BLaER1 (cell line): ENCODE measurements around the gene SST.

Experiments
- H3K27ac ChIP-seq: shearing (Covaris generic); formaldehyde crosslinking; 2 replicates; pipeline ENCODE4 v1.8.1; 2022
- H3K27me3 ChIP-seq: shearing (Covaris generic); formaldehyde crosslinking; 2 replicates; pipeline ENCODE4 v1.8.1; 2022
- H3K36me3 ChIP-seq: shearing (Covaris generic); formaldehyde crosslinking; 2 replicates; pipeline ENCODE4 v1.8.1; 2022
- H3K4me1 ChIP-seq: shearing (Covaris generic); formaldehyde crosslinking; 2 replicates; pipeline ENCODE4 v1.8.1; 2022
- H3K4me2 ChIP-seq: shearing (Covaris generic); formaldehyde crosslinking; 2 replicates; pipeline ENCODE4 v1.8.1; 2022
- H3K4me3 ChIP-seq: shearing (Covaris generic); formaldehyde crosslinking; 2 replicates; pipeline ENCODE4 v1.8.1; 2022
- H3K9ac ChIP-seq: shearing (Covaris generic); formaldehyde crosslinking; 2 replicates; pipeline ENCODE4 v1.8.1; 2022
- H3K9me3 ChIP-seq: shearing (Covaris generic); formaldehyde crosslinking; 2 replicates; pipeline ENCODE4 v1.8.1; 2022
- H4K20me1 ChIP-seq: shearing (Covaris generic); formaldehyde crosslinking; 2 replicates; pipeline ENCODE4 v1.8.1; 2022
- Cebpa-rat ChIP-seq: shearing (Covaris generic); IDR thresholded peaks from 2 replicates; pipeline ENCODE4 v1.8.1; 2022

SST gene

DNA sequence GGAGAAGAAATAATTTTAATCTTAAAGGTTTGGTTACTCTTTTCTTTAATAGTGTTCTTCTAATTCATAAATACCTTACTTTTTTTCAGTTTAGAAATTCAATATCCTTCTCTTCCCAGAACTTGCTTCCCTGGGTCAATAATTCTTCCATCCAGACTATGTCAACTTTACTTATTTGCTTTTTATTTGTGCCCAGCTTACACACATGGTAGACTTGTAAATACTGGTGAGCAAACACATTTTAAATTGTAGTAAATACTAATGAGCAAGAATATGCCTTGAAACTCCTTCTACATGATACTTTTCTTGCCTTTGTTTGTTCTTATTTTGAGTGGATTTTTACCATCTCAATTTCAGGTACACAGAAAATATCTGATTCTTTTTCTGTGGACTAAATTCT lies 33.7 kb downstream of the SST start:
- TF ChIP-seq Cebpa-rat, result no peak

DNA sequence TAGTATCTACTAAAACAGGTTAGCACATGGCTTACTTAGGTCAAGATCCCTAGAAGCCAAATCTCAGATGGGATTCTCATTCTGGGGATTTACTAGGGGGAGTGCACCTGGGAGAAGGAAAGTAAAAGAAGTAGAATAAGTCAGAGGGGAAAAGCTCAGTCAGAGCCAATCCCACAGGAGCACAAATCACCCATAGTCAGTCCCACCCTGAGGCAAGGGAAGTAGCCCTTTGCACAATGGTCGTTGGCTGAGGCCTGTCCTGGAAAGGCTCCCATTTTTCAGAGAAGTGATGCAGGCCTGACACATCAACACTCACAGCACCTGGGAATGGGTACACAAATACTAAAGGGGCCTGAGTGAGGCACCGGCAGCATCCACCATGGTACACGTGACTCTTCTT lies 39.8 kb downstream of the SST start:
- no peak overlapping the region for H3K4me3 ChIP-seq
- no peaks in the 10 kb centered on the region for H3K4me1 ChIP-seq
- H3K36me3 ChIP-seq, result no peaks in the 10 kb centered on the region
- no peak overlapping the region for H3K4me2 ChIP-seq
- no peak overlapping the region for H3K9ac ChIP-seq
- H3K27ac ChIP-seq, result no peak overlapping the region
- TF ChIP-seq Cebpa-rat, result no peak
- H3K27me3 ChIP-seq, result no peaks in the 10 kb centered on the region
- no peaks in the 10 kb centered on the region for H4K20me1 ChIP-seq
- H3K9me3 ChIP-seq, result peaks cover 12% of the 10 kb centered on the region

More for the DNA sequence above, 33.7 kb downstream of the SST start:
- Histone ChIP-seq H3K4me3 (no peak overlapping the region), H3K4me1 (no peaks in the 10 kb centered on the region), H3K9ac (no peak overlapping the region), H3K27ac (no peak overlapping the region), H3K36me3 (no peaks in the 10 kb centered on the region), H3K27me3 (no peaks in the 10 kb centered on the region), H3K9me3 (peaks cover 12% of the 10 kb centered on the region), H3K4me2 (no peak overlapping the region), H4K20me1 (no peaks in the 10 kb centered on the region)

DNA sequence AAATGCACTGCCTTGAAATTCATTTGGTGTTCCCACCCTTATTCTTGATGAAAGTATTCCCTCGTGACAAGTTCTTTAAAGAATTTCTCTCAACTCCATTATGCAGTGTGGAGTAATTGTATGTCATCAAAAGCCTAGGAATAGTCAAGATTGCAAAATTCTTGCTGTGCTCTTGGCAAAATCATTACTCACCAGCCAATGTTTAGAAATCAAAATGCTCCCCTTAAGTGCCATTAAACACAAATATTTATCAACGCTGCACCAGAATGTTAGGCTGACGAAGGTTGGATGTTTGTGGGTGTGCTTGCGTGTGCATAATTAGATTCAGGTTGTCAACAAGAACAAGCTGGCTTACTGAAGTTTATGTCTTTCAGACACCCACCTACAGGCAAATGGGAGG lies 40.5 kb downstream of the SST start:
- Histone ChIP-seq H4K20me1 (no peaks in the 10 kb centered on the region), H3K36me3 (no peaks in the 10 kb centered on the region), H3K4me2 (no peak overlapping the region), H3K27me3 (no peaks in the 10 kb centered on the region), H3K9ac (no peak overlapping the region), H3K4me1 (no peaks in the 10 kb centered on the region), H3K4me3 (no peak overlapping the region), H3K9me3 (peaks cover 8% of the 10 kb centered on the region), H3K27ac (no peak overlapping the region)
- no peak for TF ChIP-seq Cebpa-rat

DNA sequence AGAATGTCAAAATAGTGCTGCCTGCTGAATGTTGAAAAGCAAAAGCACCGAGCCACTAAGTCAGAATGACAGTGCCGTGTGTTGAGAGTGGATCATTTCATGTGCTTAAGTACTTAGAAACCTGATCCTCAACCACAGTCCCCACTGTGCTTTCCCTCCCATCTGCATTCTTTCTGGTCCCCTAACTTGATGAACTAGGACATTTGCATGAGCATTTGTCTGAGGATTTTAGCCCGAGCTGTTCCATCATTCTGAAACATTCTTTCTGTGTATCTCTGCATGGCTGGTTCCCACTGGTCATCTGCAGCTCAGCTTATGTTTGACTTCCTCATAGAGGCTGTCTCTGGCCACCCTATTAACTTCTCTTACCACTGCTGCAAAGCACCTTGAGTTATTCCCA lies 42.0 kb downstream of the SST start:
- no peaks in the 10 kb centered on the region for H3K27me3 ChIP-seq
- H3K27ac ChIP-seq, result no peak overlapping the region
- no peaks in the 10 kb centered on the region for H4K20me1 ChIP-seq
- H3K4me2 ChIP-seq, result no peak overlapping the region
- no peaks in the 10 kb centered on the region for H3K4me1 ChIP-seq
- no peak overlapping the region for H3K4me3 ChIP-seq
- no peak overlapping the region for H3K9ac ChIP-seq
- TF ChIP-seq Cebpa-rat, result no peak
- no peaks in the 10 kb centered on the region for H3K9me3 ChIP-seq
- no peaks in the 10 kb centered on the region for H3K36me3 ChIP-seq

GRCh38 chr3:187626581-187626980 lies 43.6 kb downstream of the SST start:
- no peak overlapping the region for H3K4me2 ChIP-seq
- no peak for TF ChIP-seq Cebpa-rat
- no peak overlapping the region for H3K4me3 ChIP-seq
- no peak overlapping the region for H3K27ac ChIP-seq
- no peaks in the 10 kb centered on the region for H3K9me3 ChIP-seq
- no peaks in the 10 kb centered on the region for H3K27me3 ChIP-seq
- no peaks in the 10 kb centered on the region for H3K36me3 ChIP-seq
- no peaks in the 10 kb centered on the region for H3K4me1 ChIP-seq
- no peaks in the 10 kb centered on the region for H4K20me1 ChIP-seq
- H3K9ac ChIP-seq, result no peak overlapping the region

GRCh38 chr3:187624588-187624987 lies 45.6 kb downstream of the SST start:
- H3K27me3 ChIP-seq, result no peaks in the 10 kb centered on the region
- H4K20me1 ChIP-seq, result no peaks in the 10 kb centered on the region
- no peaks in the 10 kb centered on the region for H3K4me1 ChIP-seq
- TF ChIP-seq Cebpa-rat, result no peak
- no peak overlapping the region for H3K4me3 ChIP-seq
- no peak overlapping the region for H3K4me2 ChIP-seq
- H3K27ac ChIP-seq, result no peak overlapping the region
- no peak overlapping the region for H3K9ac ChIP-seq
- no peaks in the 10 kb centered on the region for H3K36me3 ChIP-seq
- H3K9me3 ChIP-seq, result no peaks in the 10 kb centered on the region

DNA sequence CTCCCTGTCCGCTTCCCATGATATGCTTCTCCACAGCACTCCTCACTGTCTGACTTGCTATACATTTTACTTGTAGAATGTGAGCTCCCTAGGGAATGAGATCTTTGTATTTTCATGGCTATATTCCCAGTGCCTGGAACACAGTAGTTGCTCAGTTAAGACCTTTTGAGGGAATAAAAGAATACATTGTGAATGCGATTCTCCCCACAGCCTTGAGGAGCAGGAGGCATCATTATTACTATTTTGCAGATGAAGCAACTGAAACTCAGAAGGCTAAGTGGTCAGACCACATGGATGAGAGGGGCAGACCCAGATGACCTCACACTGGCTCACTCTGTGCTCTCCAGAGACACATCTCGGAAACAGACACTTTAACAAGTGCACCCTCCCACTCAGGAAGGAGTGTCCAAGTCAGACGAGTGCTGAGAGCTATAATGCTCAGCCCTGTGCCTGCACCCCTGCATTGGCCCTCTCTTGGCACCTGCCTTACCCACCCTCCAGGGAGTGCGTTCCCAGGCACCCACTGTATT lies 46.8 kb downstream of the SST start:
- Histone ChIP-seq H3K4me2 (no peak overlapping the region), H3K27me3 (no peaks in the 10 kb centered on the region), H3K9ac (no peak overlapping the region), H3K4me1 (no peaks in the 10 kb centered on the region), H3K9me3 (no peaks in the 10 kb centered on the region), H3K27ac (no peak overlapping the region), H3K36me3 (no peaks in the 10 kb centered on the region), H3K4me3 (no peak overlapping the region), H4K20me1 (no peaks in the 10 kb centered on the region)
- TF ChIP-seq Cebpa-rat, result no peak

DNA sequence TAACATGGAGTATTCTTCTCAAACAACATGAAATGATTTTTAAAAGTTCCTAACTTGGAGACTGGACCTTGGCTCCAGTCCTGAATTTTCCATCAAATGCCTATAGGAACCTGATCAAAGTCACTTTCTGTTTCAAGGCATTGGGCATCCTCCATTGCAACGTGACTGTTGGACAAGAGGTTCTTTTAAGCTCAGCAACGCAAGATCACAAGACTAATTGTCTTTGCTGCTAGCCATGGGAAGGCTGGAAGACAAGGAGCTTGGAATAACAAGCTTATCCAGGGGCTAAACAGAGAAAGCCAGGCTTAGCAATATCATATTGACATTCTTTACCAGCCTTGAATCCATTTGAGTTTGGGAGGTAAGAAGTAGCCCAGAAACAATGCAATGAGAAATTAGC lies 48.3 kb downstream of the SST start:
- Histone ChIP-seq H3K9me3 (no peaks in the 10 kb centered on the region), H3K27ac (no peak overlapping the region), H3K4me2 (no peak overlapping the region), H3K9ac (no peak overlapping the region), H4K20me1 (no peaks in the 10 kb centered on the region), H3K27me3 (no peaks in the 10 kb centered on the region), H3K4me3 (no peak overlapping the region), H3K36me3 (no peaks in the 10 kb centered on the region), H3K4me1 (no peaks in the 10 kb centered on the region)
- no peak for TF ChIP-seq Cebpa-rat

DNA sequence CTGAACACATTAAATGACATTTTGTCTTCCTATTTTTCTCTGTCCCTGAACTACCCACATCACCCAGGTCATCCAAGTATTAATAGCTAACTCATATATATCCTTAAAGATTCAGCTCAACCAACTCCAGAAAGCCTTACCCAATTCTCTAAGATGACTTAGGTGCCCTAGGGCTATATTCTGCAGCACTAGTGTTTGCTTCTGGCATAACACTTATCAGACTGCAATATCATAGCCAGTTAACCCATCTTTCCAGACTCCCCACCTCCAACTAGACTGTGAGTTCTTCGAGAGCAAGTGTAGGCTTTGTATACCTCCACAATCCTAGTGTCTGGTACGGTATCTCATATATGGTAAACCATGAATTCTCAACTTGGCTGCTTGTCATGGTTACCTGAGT lies 50.7 kb downstream of the SST start:
- H3K4me3 ChIP-seq, result no peak overlapping the region
- no peaks in the 10 kb centered on the region for H3K36me3 ChIP-seq
- no peak overlapping the region for H3K4me2 ChIP-seq
- no peak for TF ChIP-seq Cebpa-rat
- no peak overlapping the region for H3K9ac ChIP-seq
- H3K4me1 ChIP-seq, result no peaks in the 10 kb centered on the region
- no peak overlapping the region for H3K27ac ChIP-seq
- no peaks in the 10 kb centered on the region for H3K9me3 ChIP-seq
- H3K27me3 ChIP-seq, result no peaks in the 10 kb centered on the region
- no peaks in the 10 kb centered on the region for H4K20me1 ChIP-seq
